Measurements from ENCODE around the gene FSD1. TPM values are rescaled to one million over a fixed set of nuclear protein-coding genes. Genes with fewer than 3 reads are reported as not detected.
A peak's percentile ranks its signal among the peaks of the same experiment; 100 is the strongest.

The FSD1 gene
- total and polyA plus RNA-seq, 9 of the 15 experiments (the other 6 are each of a cell fraction or from before 2014, with no cell fraction given), result 0.11 to 1.9 (median 0.94) TPM; not detected in 1

DNA sequence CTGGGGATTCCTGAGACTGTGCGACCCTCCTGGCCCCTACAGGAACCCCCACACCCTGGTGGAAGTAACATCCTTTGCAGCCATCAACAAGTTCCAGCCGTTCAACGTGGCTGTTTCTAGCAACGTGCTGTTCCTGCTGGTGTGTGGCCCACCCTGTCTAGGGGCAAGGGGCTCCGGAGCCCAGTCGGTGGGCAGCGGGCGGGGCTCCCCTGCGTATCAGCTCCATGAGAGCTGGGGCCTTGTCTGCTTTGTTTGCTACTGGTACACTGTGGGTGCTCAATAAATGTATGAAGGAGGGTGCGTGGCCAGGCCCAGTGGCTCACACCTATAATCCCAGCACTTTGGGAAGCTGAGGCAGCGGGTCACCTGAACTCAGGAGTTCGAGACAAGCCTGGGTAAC is 49.9 kb downstream of the FSD1 start:
- H3K4me3 ChIP-seq, result no peak overlapping the region
- peaks cover 0 to 41% of the 10 kb centered on the region in 2 experiments; a peak in 2 of 5 replicates for H3K4me1 ChIP-seq (replicated peaks in 1 of 2; ENCODE audit: control insufficient read depth in 2 of 2, insufficient read depth in 2 of 2, low read length in 2 of 2)
- no peak for ATAC-seq
- in situ Hi-C loops (cut with MboI), result no loop called here
- POLR2A ChIA-PET, result interaction anchor here (1.1 to 1.6 kb wide), 3 partner anchors 11 to 21 kb away, joined by 3 to 5 read pairs (median 5); partner anchors contain the start of gene MPND
- no peaks in the 10 kb centered on the region for H3K9me3 ChIP-seq (replicated peaks; ENCODE audit: control insufficient read depth, insufficient read depth, low read depth, low read length)
- H3K4me2 ChIP-seq (ENCODE audit: insufficient read depth, low read length), result no peak overlapping the region
- peaks cover 27% of the 10 kb centered on the region; the same call in 1 of the 3 replicates for H3K36me3 ChIP-seq (ENCODE audit: control insufficient read depth, insufficient read depth, low read length)
- peaks cover 7% of the 10 kb centered on the region; the same call in 1 of the 2 replicates for H4K20me1 ChIP-seq (replicated peaks; ENCODE audit: control insufficient read depth, insufficient read depth, low read length)
- no peak overlapping the region for H2AFZ ChIP-seq (ENCODE audit: low read depth, low read length)
- H3K79me2 ChIP-seq (ENCODE audit: control insufficient read depth, insufficient read depth, low read length), result no peaks in the 10 kb centered on the region; the same call in 2 of the 3 replicates
- H3K27me3 ChIP-seq (ENCODE audit: control insufficient read depth in 2 of 2, insufficient read depth in 2 of 2, low read length in 2 of 2), result no peaks in the 10 kb centered on the region
- FAIRE-seq, result no peak
- 91% methylated on average over 11 of the region's 12 CpGs for WGBS (ENCODE audit: insufficient coverage, low coverage, missing lambda C conversion rate)
- CTCF ChIA-PET (ENCODE audit: low intra/inter-chr PET ratio), result interaction anchor here (0.6 kb wide), 2 partner anchors 220 to 559 kb away, joined by 4 to 5 read pairs; no protein-coding TSS in a partner anchor
- no peak overlapping the region for H3K27ac ChIP-seq (ENCODE audit: extremely low read depth, low read depth, low read length)
- intact Hi-C loops (cut with micrococcal nuclease), result no loop called here
- no peak overlapping the region for H3K9ac ChIP-seq (ENCODE audit: insufficient read depth in 1 of 2, low read depth in 2 of 2, low read length in 2 of 2)
- DNase-seq (ENCODE audit: extremely low read depth in 1 of 4, low spot score in 3 of 4), result no peak
- TF ChIP-seq POLR2G (IDR thresholded peaks at IDR 0.05; ENCODE audit: low read depth, low read length) (peak; percentile 45), JUND (IDR thresholded peaks at IDR 0.05; ENCODE audit: borderline replicate concordance, low read depth, low read length) (no peak), JUND (tag; IDR thresholded peaks at IDR 0.05; ENCODE audit: borderline replicate concordance, low read depth, low read length) (no peak)
- BruUV-seq (replicated peaks), result no TSS peak
- H3K9me1 ChIP-seq (ENCODE audit: control insufficient read depth, insufficient read depth, low read length), result no peaks in the 10 kb centered on the region

GRCh38 chr19:4354897-4355296 is 50.5 kb downstream of the FSD1 start:
- intact Hi-C loops (cut with micrococcal nuclease), result no loop called here
- no TSS peak for BruUV-seq (replicated peaks)
- no peak for FAIRE-seq
- TF ChIP-seq, protein P1, sequence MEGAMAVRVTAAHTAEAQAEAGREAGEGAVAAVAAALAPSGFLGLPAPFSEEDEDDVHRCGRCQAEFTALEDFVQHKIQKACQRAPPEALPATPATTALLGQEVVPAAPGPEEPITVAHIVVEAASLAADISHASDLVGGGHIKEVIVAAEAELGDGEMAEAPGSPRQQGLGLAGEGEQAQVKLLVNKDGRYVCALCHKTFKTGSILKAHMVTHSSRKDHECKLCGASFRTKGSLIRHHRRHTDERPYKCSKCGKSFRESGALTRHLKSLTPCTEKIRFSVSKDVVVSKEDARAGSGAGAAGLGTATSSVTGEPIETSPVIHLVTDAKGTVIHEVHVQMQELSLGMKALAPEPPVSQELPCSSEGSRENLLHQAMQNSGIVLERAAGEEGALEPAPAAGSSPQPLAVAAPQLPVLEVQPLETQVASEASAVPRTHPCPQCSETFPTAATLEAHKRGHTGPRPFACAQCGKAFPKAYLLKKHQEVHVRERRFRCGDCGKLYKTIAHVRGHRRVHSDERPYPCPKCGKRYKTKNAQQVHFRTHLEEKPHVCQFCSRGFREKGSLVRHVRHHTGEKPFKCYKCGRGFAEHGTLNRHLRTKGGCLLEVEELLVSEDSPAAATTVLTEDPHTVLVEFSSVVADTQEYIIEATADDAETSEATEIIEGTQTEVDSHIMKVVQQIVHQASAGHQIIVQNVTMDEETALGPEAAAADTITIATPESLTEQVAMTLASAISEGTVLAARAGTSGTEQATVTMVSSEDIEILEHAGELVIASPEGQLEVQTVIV (CRISPR knock-in tag; IDR thresholded peaks at IDR 0.05; ENCODE audit: borderline replicate concordance), result no peak
- TF ChIP-seq ZNF785 (CRISPR knock-in tag; IDR thresholded peaks at IDR 0.05), result no peak
- no peak for TF ChIP-seq POLR2A (conservative IDR thresholded peaks at IDR 0.05)
- TF ChIP-seq ATF4 (CRISPR knock-in tag; IDR thresholded peaks at IDR 0.05), result no peak
- no peak for TF ChIP-seq GATA2 (CRISPR knock-in tag; IDR thresholded peaks at IDR 0.05)

More at GRCh38 chr19:4354897-4355296, 50.5 kb downstream of the FSD1 start:
- peaks cover 7% of the 10 kb centered on the region; the same call in 1 of the 2 replicates for H4K20me1 ChIP-seq (replicated peaks; ENCODE audit: control insufficient read depth, insufficient read depth, low read length)
- H3K9me3 ChIP-seq (replicated peaks; ENCODE audit: control insufficient read depth, insufficient read depth, low read depth, low read length), result no peaks in the 10 kb centered on the region
- H3K4me1 ChIP-seq (replicated peaks in 1 of 2; ENCODE audit: control insufficient read depth in 2 of 2, insufficient read depth in 2 of 2, low read length in 2 of 2), result peaks cover 0 to 47% of the 10 kb centered on the region in 2 experiments; a peak in 2 of 5 replicates
- no peak overlapping the region; a peak in 1 of 4 replicates for H3K9ac ChIP-seq (ENCODE audit: insufficient read depth in 1 of 2, low read depth in 2 of 2, low read length in 2 of 2)
- no peak overlapping the region for H3K4me2 ChIP-seq (ENCODE audit: insufficient read depth, low read length)
- no peak overlapping the region for H3K4me3 ChIP-seq
- DNase-seq (ENCODE audit: extremely low read depth in 1 of 4, low spot score in 3 of 4) (no peak), ATAC-seq (no peak)
- CTCF ChIA-PET (ENCODE audit: low intra/inter-chr PET ratio), result no interaction called here
- in situ Hi-C loops (cut with MboI), result no loop called here
- POLR2A ChIA-PET, result interaction anchor here (1.4 kb wide), 1 partner anchor 11 kb away, joined by 5 read pairs; the partner anchor contains the start of gene MPND
- WGBS (ENCODE audit: insufficient coverage, low coverage, missing lambda C conversion rate), result 68% methylated on average over 7 of the region's 17 CpGs
- H3K27me3 ChIP-seq (ENCODE audit: control insufficient read depth in 2 of 2, insufficient read depth in 2 of 2, low read length in 2 of 2), result no peaks in the 10 kb centered on the region
- no peaks in the 10 kb centered on the region for H3K79me2 ChIP-seq (ENCODE audit: control insufficient read depth, insufficient read depth, low read length)
- no peak overlapping the region for H3K27ac ChIP-seq (ENCODE audit: extremely low read depth, low read depth, low read length)
- peaks cover 29% of the 10 kb centered on the region; the same call in 1 of the 3 replicates for H3K36me3 ChIP-seq (ENCODE audit: control insufficient read depth, insufficient read depth, low read length)
- no peaks in the 10 kb centered on the region for H3K9me1 ChIP-seq (ENCODE audit: control insufficient read depth, insufficient read depth, low read length)
- H2AFZ ChIP-seq (ENCODE audit: low read depth, low read length), result no peak overlapping the region
